Retinal pigment epithelial cell (primary cell): ENCODE data around the gene MYBPC3.

Source experiments
- DNase-seq: peaks from one replicate; pipeline ENCODE4 v3.0.0-alpha.2; 2010; ENCODE audit warnings: low read depth
- H3K4me3 ChIP-seq: 2 replicates; pipeline ENCODE4 v1.5.1; 2011; ENCODE audit warnings: mild to moderate bottlenecking, low read length, control low read depth, moderate library complexity
- TF ChIP-seq, protein P1 (sequence below): conservative IDR thresholded peaks from 2 replicates; pipeline ENCODE4 v1.5.1; 2011; ENCODE audit warnings: low read depth, low read length, control low read depth, inconsistent platforms

The MYBPC3 gene

DNA sequence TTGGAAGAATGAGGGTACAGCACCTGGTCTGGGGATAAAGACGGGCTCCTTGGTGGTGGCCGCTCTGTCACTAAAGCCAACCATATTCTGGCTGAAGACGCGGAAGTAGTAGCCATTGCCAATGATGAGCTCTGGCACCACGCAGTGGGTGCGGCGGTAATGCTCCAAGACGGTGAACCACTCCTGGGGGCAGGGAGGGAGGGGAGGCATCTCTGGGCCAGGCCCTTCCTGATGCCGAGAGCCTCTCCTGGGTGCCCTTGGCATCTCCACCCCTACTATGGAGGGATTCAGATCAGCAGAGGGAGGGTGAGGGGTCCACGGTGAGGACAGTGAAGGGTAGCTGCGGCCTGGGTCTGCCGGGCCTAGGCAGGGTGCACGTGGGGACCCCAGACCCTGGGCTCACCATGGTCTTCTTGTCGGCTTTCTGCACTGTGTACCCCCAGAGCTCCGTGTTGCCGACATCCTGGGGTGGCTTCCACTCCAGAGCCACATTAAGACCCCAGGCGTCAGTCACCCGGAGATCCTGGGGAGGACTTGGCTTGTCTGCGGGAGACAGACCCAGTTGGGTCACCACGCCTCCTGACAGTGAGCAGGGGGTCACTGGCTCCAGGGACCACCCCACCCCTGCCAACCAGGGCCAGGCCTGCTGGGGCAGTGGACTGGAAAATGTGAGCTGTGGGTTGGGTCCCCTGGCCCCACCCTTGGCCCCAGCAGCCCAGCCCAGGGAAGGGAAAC, 19.5 kb downstream of the MYBPC3 start:
- TF ChIP-seq, protein P1, sequence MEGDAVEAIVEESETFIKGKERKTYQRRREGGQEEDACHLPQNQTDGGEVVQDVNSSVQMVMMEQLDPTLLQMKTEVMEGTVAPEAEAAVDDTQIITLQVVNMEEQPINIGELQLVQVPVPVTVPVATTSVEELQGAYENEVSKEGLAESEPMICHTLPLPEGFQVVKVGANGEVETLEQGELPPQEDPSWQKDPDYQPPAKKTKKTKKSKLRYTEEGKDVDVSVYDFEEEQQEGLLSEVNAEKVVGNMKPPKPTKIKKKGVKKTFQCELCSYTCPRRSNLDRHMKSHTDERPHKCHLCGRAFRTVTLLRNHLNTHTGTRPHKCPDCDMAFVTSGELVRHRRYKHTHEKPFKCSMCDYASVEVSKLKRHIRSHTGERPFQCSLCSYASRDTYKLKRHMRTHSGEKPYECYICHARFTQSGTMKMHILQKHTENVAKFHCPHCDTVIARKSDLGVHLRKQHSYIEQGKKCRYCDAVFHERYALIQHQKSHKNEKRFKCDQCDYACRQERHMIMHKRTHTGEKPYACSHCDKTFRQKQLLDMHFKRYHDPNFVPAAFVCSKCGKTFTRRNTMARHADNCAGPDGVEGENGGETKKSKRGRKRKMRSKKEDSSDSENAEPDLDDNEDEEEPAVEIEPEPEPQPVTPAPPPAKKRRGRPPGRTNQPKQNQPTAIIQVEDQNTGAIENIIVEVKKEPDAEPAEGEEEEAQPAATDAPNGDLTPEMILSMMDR: no peak
- H3K4me3 ChIP-seq: no peak overlapping the region
- DNase-seq: no peak

DNA sequence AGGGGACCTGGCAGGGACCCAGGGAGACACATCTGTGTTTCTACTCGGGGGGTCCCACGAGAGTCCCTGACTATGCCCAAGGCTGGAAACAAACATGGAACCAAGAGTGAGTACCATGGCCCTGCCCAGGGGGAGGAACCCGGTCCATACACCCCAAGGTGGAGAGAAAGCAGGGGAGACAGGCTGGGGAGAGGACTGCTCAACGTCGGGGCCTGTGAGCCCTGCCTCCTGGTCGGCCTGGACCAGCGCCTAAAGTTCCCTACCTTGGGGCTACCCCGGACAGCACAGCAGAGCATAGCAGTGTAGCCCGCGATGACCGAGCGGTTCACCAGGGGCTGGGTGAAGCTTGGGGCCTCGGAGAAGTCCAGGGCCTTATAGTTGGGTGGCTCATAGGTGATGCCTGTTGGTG, 20.2 kb downstream of the MYBPC3 start:
- no peak overlapping the region for H3K4me3 ChIP-seq
- DNase-seq: no peak
- TF ChIP-seq, protein P1: no peak

DNA sequence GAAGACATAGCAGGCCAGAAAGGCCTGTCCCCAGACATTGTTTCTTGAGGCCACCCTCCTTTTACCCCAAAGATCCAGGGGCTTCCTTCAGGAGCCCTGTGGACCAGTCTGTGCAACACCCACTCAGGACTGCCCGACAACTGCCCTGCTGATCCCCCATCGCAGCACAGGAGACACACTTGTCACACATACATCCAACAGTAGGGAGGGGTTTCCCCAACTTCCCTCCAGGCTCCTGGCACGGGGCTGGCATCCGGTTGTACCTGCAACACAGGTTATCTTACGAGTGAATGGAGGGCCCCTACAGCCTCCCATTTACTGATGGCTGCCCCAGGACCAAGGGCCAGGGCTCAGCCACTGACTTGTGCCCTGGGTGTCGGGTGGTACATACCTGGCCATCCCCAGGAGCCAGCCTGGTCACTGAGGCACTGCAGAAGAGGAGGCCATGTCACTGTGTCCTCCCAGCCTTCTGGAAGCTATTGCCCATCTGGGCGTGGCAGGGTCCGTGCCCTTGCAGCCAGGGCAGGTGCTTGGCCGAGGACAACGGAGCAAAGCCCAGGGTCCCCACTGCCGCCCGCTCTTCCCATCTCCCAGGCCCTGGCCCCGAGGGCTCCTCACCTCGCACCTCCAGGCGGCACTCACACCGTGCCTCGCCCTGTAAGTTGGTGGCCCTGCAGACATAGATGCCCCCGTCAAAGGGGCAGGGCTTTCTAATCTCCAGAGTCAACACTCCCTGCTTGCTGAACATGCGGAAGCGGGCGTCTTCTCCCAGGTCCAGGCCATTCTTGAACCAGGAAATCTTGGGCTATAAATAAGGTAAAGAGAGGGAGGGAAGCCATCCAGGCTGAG, 20.8 kb downstream of the MYBPC3 start:
- no peak for DNase-seq
- TF ChIP-seq, protein P1: no peak

DNA sequence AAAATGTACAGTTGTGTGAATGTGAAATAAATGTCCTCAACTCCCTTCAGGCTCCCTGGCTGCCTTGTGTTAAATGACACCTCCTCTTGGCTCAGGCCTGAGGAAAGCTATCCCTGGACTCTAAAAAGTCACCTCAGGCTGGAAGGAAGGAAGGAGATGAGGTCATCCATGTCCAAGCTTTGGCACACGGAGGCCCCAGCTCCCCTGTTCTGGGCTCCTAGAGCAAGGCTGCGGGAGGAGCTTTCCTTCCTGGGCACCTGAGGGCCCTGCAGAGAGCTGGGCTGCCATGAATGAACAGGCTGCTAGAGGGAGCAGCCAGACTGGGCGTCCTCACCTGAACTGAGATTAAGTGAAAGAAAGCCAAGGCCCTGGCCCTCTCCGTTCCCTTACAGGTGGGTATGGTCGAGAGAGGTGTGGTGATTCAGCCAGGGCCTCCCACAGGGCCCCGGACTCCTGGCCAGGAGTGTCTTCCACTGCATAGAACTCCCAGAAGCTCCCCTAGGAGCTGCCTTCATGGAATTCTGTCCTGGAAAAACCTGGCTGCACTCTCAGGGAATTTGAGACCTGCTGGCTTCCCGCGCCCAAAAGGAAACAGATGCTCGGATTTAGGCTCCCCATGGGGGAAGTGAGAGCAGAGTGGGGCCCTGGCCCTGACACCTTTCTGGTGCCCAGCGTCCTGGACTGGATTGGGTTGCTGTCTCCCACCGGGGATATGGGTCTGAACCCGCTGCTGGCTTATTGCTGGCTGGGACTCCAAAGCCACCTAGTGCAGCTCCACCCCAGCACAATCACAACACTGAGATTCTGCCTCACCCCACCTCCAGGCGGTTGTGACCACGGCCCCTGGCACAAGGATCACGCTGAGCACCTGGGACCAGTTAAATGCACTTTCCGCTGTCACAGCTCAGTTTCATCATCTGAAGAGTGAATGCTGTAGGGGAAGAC, 22.2 kb downstream of the MYBPC3 start:
- TF ChIP-seq, protein P1: no peak
- H3K4me3 ChIP-seq: no peak overlapping the region
- DNase-seq: no peak

More for the DNA sequence above, 20.8 kb downstream of the MYBPC3 start:
- H3K4me3 ChIP-seq: no peak overlapping the region

DNA sequence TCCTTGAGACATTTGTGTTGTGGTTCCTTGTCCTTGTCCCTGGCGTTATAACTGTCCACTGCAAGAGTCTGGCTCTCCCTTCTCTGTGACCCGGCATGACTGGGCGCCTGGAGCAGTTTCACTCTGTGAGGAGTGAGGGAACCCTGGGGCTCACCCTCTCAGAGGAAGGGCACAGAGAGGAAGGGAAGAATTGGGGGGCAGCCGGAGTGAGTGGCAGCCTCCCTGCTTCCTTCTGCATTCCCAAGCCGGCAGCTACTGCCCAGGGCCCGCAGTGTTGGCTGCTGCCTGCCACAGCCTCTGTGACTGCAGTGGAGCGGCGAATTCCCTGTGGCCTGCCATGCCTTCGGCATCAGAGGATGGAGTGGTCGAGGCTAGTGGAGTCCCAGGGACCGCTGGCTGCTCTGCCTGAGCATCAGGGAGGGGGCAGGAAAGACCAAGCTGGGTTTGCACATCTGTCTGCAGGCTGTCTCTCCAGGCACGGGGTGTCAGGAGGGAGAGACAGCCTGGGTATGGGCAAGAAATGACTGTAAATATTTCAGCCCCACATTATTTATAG, 23.0 kb downstream of the MYBPC3 start:
- TF ChIP-seq, protein P1: no peak
- DNase-seq: no peak
- no peak overlapping the region for H3K4me3 ChIP-seq
